ENCODE results near the gene DIP2B.

DNA sequence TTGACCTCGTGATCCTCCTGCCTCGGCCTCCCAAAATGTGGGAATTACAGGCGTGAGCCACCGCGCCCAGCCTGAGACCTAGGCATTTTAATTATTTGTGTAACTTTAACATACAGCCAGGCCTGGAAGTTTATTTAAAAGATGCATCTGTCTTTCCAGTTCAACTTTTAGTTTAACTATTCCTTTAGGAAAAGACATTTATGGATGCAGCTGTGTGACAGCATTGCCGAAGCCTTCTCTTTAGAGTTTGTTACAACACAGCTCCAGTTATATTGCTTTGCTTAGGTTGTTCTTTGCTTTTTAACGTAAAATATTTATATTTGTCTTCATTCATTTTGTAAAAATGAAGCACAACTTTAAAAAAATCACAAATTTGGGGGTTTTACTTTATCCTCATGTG, 67.0 kb downstream of the DIP2B start:
- no peak for TF ChIP-seq EZH2phosphoT487 (IDR thresholded peaks at IDR 0.05; ENCODE audit: insufficient read depth, low read depth)
- no peak for TF ChIP-seq EZH2 (IDR thresholded peaks at IDR 0.05; ENCODE audit: insufficient read depth, poor library complexity, severe bottlenecking)

All from GM23248 (cell line).